Ovary (tissue), 3 donors: ENCODE measurements around the gene SMYD2.

Experiments used
- CTCF ChIP-seq, 3 donors: fragments of 450-650 bp in 2 of 3; fragments of 200-600 bp in 1 of 3; IDR thresholded peaks; one replicate each; pipeline versions ENCODE4 v1.5.1 to v1.8.0; 2016 to 2022; ENCODE audit warnings: antibody characterized with exemption in 3 of 3, mild to moderate bottlenecking in 1 of 3
- EP300 ChIP-seq: sonication (generic); formaldehyde crosslinking; IDR thresholded peaks from one replicate; pipeline ENCODE4 v1.6.1; 2017; ENCODE audit warnings: antibody characterized with exemption
- donor health status: DM: no; HTN: no; CAD: no.

GRCh38 chr1:214244841-214245240 is 36.1 kb upstream of the SMYD2 start:
- no peak for TF ChIP-seq CTCF (IDR thresholded peaks at IDR 0.05)
- no peak for TF ChIP-seq EP300
